Fibroblast of mammary gland (primary cell): Measurements from ENCODE around the gene INHBE.

Experiments
- DNase-seq: peaks from one replicate; pipeline ENCODE4 v3.0.0-alpha.2; 2010; ENCODE audit warnings: low read depth
- H3K4me3 ChIP-seq: 2 replicates; pipeline ENCODE4 v1.5.1; 2011; ENCODE audit warnings: low read depth, mild to moderate bottlenecking, low read length, moderate library complexity; ENCODE audit not compliant: control insufficient read depth
- TF ChIP-seq, protein P1 (sequence below): conservative IDR thresholded peaks from 2 replicates; pipeline ENCODE4 v1.5.1; 2011; ENCODE audit warnings: low read depth, low read length, inconsistent platforms; ENCODE audit not compliant: control insufficient read depth, insufficient read depth

INHBE gene

DNA sequence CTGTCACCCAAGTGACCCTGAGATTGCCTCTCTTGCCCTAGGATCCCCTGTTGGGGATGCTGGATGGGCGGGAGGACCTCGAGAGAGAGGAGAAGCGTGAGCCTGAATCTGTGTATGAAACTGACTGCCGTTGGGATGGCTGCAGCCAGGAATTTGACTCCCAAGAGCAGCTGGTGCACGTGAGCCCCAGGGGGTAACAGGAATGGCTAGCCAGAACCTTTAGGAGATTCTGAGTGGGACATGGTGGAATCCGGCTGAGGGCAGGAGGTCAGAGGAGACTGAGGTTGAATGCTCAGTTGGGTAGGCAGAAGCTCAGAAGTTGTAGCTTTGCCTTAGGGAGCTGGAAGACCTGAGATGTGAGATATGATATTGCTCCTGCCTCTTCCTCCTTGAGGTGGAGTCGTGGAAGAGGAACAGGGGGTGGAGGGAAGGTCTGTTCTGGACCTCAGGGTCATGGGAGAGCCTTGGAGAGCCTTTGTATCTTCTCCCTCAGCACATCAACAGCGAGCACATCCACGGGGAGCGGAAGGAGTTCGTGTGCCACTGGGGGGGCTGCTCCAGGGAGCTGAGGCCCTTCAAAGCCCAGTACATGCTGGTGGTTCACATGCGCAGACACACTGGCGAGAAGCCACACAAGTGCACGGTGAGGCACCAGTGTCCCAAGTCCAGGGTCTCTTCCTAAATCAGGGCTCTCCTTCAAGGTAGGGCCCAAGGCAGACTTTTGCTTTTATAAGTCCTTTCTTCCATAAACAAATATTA, 10.8 kb downstream of the INHBE start:
- H3K4me3 ChIP-seq: no peak overlapping the region
- DNase-seq: no peak
- TF ChIP-seq, protein P1, sequence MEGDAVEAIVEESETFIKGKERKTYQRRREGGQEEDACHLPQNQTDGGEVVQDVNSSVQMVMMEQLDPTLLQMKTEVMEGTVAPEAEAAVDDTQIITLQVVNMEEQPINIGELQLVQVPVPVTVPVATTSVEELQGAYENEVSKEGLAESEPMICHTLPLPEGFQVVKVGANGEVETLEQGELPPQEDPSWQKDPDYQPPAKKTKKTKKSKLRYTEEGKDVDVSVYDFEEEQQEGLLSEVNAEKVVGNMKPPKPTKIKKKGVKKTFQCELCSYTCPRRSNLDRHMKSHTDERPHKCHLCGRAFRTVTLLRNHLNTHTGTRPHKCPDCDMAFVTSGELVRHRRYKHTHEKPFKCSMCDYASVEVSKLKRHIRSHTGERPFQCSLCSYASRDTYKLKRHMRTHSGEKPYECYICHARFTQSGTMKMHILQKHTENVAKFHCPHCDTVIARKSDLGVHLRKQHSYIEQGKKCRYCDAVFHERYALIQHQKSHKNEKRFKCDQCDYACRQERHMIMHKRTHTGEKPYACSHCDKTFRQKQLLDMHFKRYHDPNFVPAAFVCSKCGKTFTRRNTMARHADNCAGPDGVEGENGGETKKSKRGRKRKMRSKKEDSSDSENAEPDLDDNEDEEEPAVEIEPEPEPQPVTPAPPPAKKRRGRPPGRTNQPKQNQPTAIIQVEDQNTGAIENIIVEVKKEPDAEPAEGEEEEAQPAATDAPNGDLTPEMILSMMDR: no peak

- no peak for DNase-seq
- TF ChIP-seq, protein P1: no peak
- H3K4me3 ChIP-seq: no peak overlapping the region
Measured at GRCh38 chr12:57467212-57467874, 12.2 kb downstream of the INHBE start.

- no peak for DNase-seq
- no peak overlapping the region for H3K4me3 ChIP-seq
- TF ChIP-seq, protein P1: no peak
Measured at GRCh38 chr12:57467915-57468314, 12.8 kb downstream of the INHBE start.

- TF ChIP-seq, protein P1: no peak
- no peak for DNase-seq
- H3K4me3 ChIP-seq: no peak overlapping the region
Measured at GRCh38 chr12:57469296-57470164, 14.4 kb downstream of the INHBE start.

- TF ChIP-seq, protein P1: no peak
- DNase-seq: no peak
- no peak overlapping the region for H3K4me3 ChIP-seq
Measured at GRCh38 chr12:57470286-57470969, 15.3 kb downstream of the INHBE start.
